ENCODE data around the gene PRDM15.

DNA sequence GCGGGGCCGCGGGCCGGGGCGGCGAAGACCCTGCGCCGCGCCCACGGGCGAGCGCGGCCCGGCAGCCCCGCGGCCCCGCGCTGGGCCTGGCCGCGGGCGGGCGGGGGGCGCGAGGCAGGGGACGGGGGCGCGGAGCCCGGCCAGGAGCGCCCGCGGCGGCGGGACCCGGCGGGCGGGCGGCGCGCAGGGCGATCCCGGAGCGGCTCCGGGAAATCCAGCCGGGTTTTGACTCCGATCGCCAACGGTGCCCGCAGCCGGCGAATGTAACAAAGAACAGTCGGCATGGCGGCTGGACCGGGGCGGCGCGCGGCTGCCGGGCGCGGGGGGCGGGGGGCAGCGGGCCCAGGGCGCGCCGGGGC is 334 bp downstream of the PRDM15 start:
- TF ChIP-seq, protein P1, sequence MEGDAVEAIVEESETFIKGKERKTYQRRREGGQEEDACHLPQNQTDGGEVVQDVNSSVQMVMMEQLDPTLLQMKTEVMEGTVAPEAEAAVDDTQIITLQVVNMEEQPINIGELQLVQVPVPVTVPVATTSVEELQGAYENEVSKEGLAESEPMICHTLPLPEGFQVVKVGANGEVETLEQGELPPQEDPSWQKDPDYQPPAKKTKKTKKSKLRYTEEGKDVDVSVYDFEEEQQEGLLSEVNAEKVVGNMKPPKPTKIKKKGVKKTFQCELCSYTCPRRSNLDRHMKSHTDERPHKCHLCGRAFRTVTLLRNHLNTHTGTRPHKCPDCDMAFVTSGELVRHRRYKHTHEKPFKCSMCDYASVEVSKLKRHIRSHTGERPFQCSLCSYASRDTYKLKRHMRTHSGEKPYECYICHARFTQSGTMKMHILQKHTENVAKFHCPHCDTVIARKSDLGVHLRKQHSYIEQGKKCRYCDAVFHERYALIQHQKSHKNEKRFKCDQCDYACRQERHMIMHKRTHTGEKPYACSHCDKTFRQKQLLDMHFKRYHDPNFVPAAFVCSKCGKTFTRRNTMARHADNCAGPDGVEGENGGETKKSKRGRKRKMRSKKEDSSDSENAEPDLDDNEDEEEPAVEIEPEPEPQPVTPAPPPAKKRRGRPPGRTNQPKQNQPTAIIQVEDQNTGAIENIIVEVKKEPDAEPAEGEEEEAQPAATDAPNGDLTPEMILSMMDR (IDR thresholded peaks at IDR 0.05; ENCODE audit: extremely low read depth in 1 of 2, insufficient read depth in 1 of 2, low read depth in 1 of 2, low read length in 2 of 2), result no peak
- TF ChIP-seq POLR2A (IDR thresholded peaks at IDR 0.05; ENCODE audit: low read depth, low read length), result no peak
- no peak for TF ChIP-seq EZH2 (IDR thresholded peaks at IDR 0.05; ENCODE audit: borderline replicate concordance, low read depth, low read length, severe bottlenecking)
- no peak for TF ChIP-seq JUN (IDR thresholded peaks at IDR 0.05; ENCODE audit: borderline replicate concordance, insufficient read depth, insufficient read length, low read depth)
